H1 (cell line): ENCODE data around the gene UQCC3. TPM values are rescaled to one million over a fixed set of nuclear protein-coding genes. Genes with fewer than 3 reads are reported as not detected.

ENCODE experiments used
- CTCF ChIA-PET: fragments of 300-600 bp; sonication (Branson Sonifier 250); formaldehyde crosslinking; loops from one replicate; lab custom pipeline; 2021; ENCODE audit not compliant: partially characterized antibody; lab: Charles Lee
- POLR2A ChIA-PET: fragments of 300-600 bp; sonication (Branson Sonifier 250); formaldehyde crosslinking; loops from one replicate; lab custom pipeline; 2021; ENCODE audit warnings: inconsistent platforms; ENCODE audit not compliant: partially characterized antibody; lab: Charles Lee
- DNase-seq, 2 experiments: peaks; one replicate each; pipeline versions ENCODE4 v3.0.0 to v3.0.0-alpha.2; 2010 to 2022; ENCODE audit warnings: low spot score in 2 of 2, low read depth in 1 of 2, mixed read lengths in 1 of 2
- FAIRE-seq: peaks from 2 replicates; lab custom pipeline; 2011; peaks lifted over from hg19 to GRCh38; lab: Jason Lieb, UNC
- H2AFZ ChIP-seq: 2 replicates; pipeline ENCODE4 v1.8.1; 2012; ENCODE audit warnings: low read length, inconsistent platforms
- H2AK5ac ChIP-seq: 2 replicates; pipeline ENCODE4 v1.6.1; 2013; ENCODE audit warnings: low read depth, low read length
- H2BK120ac ChIP-seq: replicated peaks from 2 replicates; pipeline ENCODE3; 2013; ENCODE audit warnings: low read depth, low read length, inconsistent platforms
- H2BK12ac ChIP-seq: 2 replicates; pipeline ENCODE4 v1.6.1; 2013; ENCODE audit warnings: low read depth, low read length
- H2BK15ac ChIP-seq: 2 replicates; pipeline ENCODE4 v1.6.1; 2013; ENCODE audit warnings: low read length
- H2BK20ac ChIP-seq: 2 replicates; pipeline ENCODE4 v1.6.1; 2013; ENCODE audit warnings: low read length
- H2BK5ac ChIP-seq: 2 replicates; pipeline ENCODE4 v1.6.1; 2013; ENCODE audit warnings: low read depth, low read length
- H3K14ac ChIP-seq: 2 replicates; pipeline ENCODE4 v1.6.1; 2013; ENCODE audit warnings: inconsistent platforms; ENCODE audit not compliant: insufficient read length
- H3K18ac ChIP-seq: 2 replicates; pipeline ENCODE4 v1.6.1; 2013; ENCODE audit warnings: low read length; ENCODE audit errors: extremely low read depth
- H3K23ac ChIP-seq: 2 replicates; pipeline ENCODE4 v1.6.1; 2013; ENCODE audit warnings: inconsistent platforms; ENCODE audit not compliant: insufficient read length
- H3K23me2 ChIP-seq: 2 replicates; pipeline ENCODE4 v1.6.1; 2013; ENCODE audit warnings: low read depth, low read length
- H3K27ac ChIP-seq: 2 replicates; pipeline ENCODE4 v1.6.1; 2011; ENCODE audit warnings: low read depth, low read length, inconsistent platforms
- H3K27me3 ChIP-seq, 4 experiments: replicated peaks in 1 of 4; 1 replicate in 1 of 4; 2 replicates in 3 of 4; pipeline versions ENCODE4 v1.6.1 to v1.8.1; 2011 to 2013; ENCODE audit warnings: low read length in 3 of 4, mild to moderate bottlenecking in 3 of 4, inconsistent platforms in 2 of 4, mixed read lengths in 2 of 4, moderate library complexity in 1 of 4; ENCODE audit not compliant: control insufficient read depth in 3 of 4, insufficient read depth in 3 of 4; ENCODE audit errors: extremely low read depth in 1 of 4
- H3K36me3 ChIP-seq, 4 experiments: 2 replicates each; pipeline versions ENCODE4 v1.6.1 to v1.8.1; 2011 to 2013; ENCODE audit warnings: mild to moderate bottlenecking in 4 of 4, low read length in 3 of 4, moderate library complexity in 2 of 4, control low read depth in 1 of 4, inconsistent platforms in 1 of 4; ENCODE audit not compliant: insufficient read depth in 4 of 4, control insufficient read depth in 2 of 4
- H3K4ac ChIP-seq: replicated peaks from 2 replicates; pipeline ENCODE3; 2013; ENCODE audit warnings: low read length, low read depth, mixed read lengths, inconsistent platforms; ENCODE audit not compliant: insufficient read length
- H3K4me1 ChIP-seq, 4 experiments: replicated peaks in 1 of 4; 1 replicate in 1 of 4; 2 replicates in 3 of 4; pipeline versions ENCODE4 v1.6.1 to v1.8.1; 2011 to 2013; ENCODE audit warnings: low read length in 3 of 4, inconsistent platforms in 2 of 4, mixed read lengths in 1 of 4; ENCODE audit not compliant: insufficient read depth in 4 of 4, control insufficient read depth in 3 of 4
- H3K4me2 ChIP-seq, 2 experiments: 2 replicates each; pipeline versions ENCODE4 v1.6.1 to v1.8.1; 2011 to 2013; ENCODE audit warnings: low read depth in 2 of 2, low read length in 2 of 2, control low read depth in 1 of 2, inconsistent platforms in 1 of 2, mild to moderate bottlenecking in 1 of 2; ENCODE audit not compliant: insufficient read depth in 1 of 2
- H3K4me3 ChIP-seq, 4 experiments: fragments of 200-600, 300-600 bp in 1 of 4; sonication (generic), shearing (Covaris generic), sonication (Bioruptor Twin) in 1 of 4; 2 replicates each; pipeline versions ENCODE4 v1.5.1 to v1.8.1; 2011 to 2016; ENCODE audit warnings: low read length in 4 of 4, low read depth in 3 of 4, control low read depth in 2 of 4, inconsistent platforms in 2 of 4, mild to moderate bottlenecking in 2 of 4, mixed read lengths in 1 of 4, moderate library complexity in 1 of 4; ENCODE audit not compliant: insufficient read depth in 2 of 4; ENCODE audit errors: extremely low read depth in 1 of 4
- H3K56ac ChIP-seq: replicated peaks from 2 replicates; pipeline ENCODE3; 2013; ENCODE audit warnings: low read depth, mild to moderate bottlenecking, mixed read lengths, low read length, inconsistent platforms; ENCODE audit not compliant: insufficient read length
- H3K79me1 ChIP-seq: 2 replicates; pipeline ENCODE4 v1.6.1; 2013; ENCODE audit warnings: low read depth, low read length, control low read depth
- H3K79me2 ChIP-seq, 2 experiments: 2 replicates each; pipeline versions ENCODE4 v1.6.1 to v1.8.1; 2012 to 2013; ENCODE audit warnings: low read length in 2 of 2, mild to moderate bottlenecking in 2 of 2, inconsistent platforms in 1 of 2; ENCODE audit not compliant: insufficient read depth in 2 of 2, control insufficient read depth in 1 of 2
- H3K9ac ChIP-seq, 4 experiments: replicated peaks in 1 of 4; 1 replicate in 1 of 4; 2 replicates in 3 of 4; pipeline versions ENCODE4 v1.6.1 to v1.8.1; 2011 to 2013; ENCODE audit warnings: low read depth in 3 of 4, low read length in 3 of 4, control low read depth in 2 of 4, mild to moderate bottlenecking in 2 of 4, moderate library complexity in 2 of 4, inconsistent platforms in 1 of 4; ENCODE audit errors: extremely low read depth in 1 of 4
- H3K9me3 ChIP-seq, 2 experiments: 2 replicates each; pipeline versions ENCODE4 v1.6.1 to v1.8.1; 2012 to 2013; ENCODE audit warnings: mild to moderate bottlenecking in 2 of 2, moderate library complexity in 2 of 2, control low read depth in 1 of 2, inconsistent platforms in 1 of 2, low read depth in 1 of 2, low read length in 1 of 2, mixed read lengths in 1 of 2; ENCODE audit not compliant: insufficient read depth in 2 of 2
- H4K20me1 ChIP-seq, 2 experiments: replicated peaks in 1 of 2; 2 replicates each; pipeline versions ENCODE3 to v1.8.1; 2011 to 2013; ENCODE audit warnings: inconsistent platforms in 2 of 2, low read length in 2 of 2, mild to moderate bottlenecking in 1 of 2; ENCODE audit not compliant: insufficient read depth in 2 of 2, control insufficient read depth in 1 of 2
- H4K5ac ChIP-seq: 2 replicates; pipeline ENCODE4 v1.6.1; 2013; ENCODE audit warnings: low read length, low read depth, mixed read lengths, inconsistent platforms; ENCODE audit not compliant: insufficient read length
- H4K8ac ChIP-seq: 2 replicates; pipeline ENCODE4 v1.8.0; 2013; ENCODE audit warnings: mild to moderate bottlenecking, moderate library complexity, low read length, inconsistent platforms; ENCODE audit not compliant: insufficient read depth; ENCODE audit errors: extremely low read depth
- H4K91ac ChIP-seq: replicated peaks from 2 replicates; pipeline ENCODE3; 2013; ENCODE audit warnings: low read length, mixed read lengths, inconsistent platforms; ENCODE audit not compliant: insufficient read length
- ASH2L ChIP-seq: fragments of 200-600, 300-600 bp; sonication (generic); IDR thresholded peaks from one replicate; pipeline ENCODE4 v1.7.1; 2017; ENCODE audit warnings: low read length
- BCL11A ChIP-seq, 2 experiments: IDR thresholded peaks; one replicate each; pipeline ENCODE4 v1.6.1; 2011; ENCODE audit warnings: low read depth in 2 of 2, low read length in 2 of 2, mild to moderate bottlenecking in 2 of 2
- EGR1 ChIP-seq: IDR thresholded peaks from 2 replicates; pipeline ENCODE4 v1.6.1; 2011; ENCODE audit warnings: low read depth, low read length, borderline replicate concordance
- GTF2F1 ChIP-seq: IDR thresholded peaks from 2 replicates; pipeline ENCODE4 v1.6.1; 2012; ENCODE audit warnings: low read depth, low read length, improper control_type of control experiment, borderline replicate concordance
- HDAC2 ChIP-seq, 2 experiments: fragments of 300-600 bp in 1 of 2; sonication (generic) in 1 of 2; IDR thresholded peaks; 2 replicates each; pipeline ENCODE4 v1.6.1; 2011 to 2012; ENCODE audit warnings: low read depth in 2 of 2, low read length in 2 of 2, mild to moderate bottlenecking in 2 of 2, moderate library complexity in 2 of 2, borderline replicate concordance in 1 of 2, inconsistent platforms in 1 of 2
- KDM4A ChIP-seq: IDR thresholded peaks from one replicate; pipeline ENCODE4 v1.7.1; 2012; ENCODE audit warnings: low read depth, mild to moderate bottlenecking, moderate library complexity, low read length, inconsistent platforms; ENCODE audit not compliant: severe bottlenecking
- SIN3A ChIP-seq, 2 experiments: IDR thresholded peaks in 1 of 2; conservative IDR thresholded peaks in 1 of 2; 2 replicates each; pipeline ENCODE4 v1.6.1; 2011 to 2012; ENCODE audit warnings: low read length in 2 of 2, improper control_type of control experiment in 1 of 2, low read depth in 1 of 2, mild to moderate bottlenecking in 1 of 2
- SP4 ChIP-seq: IDR thresholded peaks from 2 replicates; pipeline ENCODE4 v1.6.1; 2012; ENCODE audit warnings: low read length, inconsistent platforms
- WGBS, 2 experiments: shearing (Covaris generic) in 1 of 2; methylation state at CpG; one replicate each; pipeline versions ENCODE4 v1.1.6 to v1.1.7; 2013 to 2015; ENCODE audit warnings: low lambda C conversion rate in 2 of 2, mixed read lengths in 2 of 2, inconsistent platforms in 1 of 2, low coverage in 1 of 2, missing lambda C conversion rate in 1 of 2; ENCODE audit not compliant: insufficient replicate concordance in 2 of 2, insufficient coverage in 1 of 2, insufficient read length in 1 of 2; ENCODE audit errors: extremely low coverage in 1 of 2, missing lambda C conversion rate in 1 of 2; 5-methylcytosine and 5-hydroxymethylcytosine counted together
- polyA plus RNA-seq, 7 experiments: library from polyadenylated mRNA; depleted of rRNA in 3 of 7; stranded (reverse) in 5 of 7; unstranded in 2 of 7; fragments of >200 nt in 5 of 7; fragments of 200-250 nt in 2 of 7; gene quantifications; 1 replicate in 5 of 7; 2 replicates in 1 of 7; 4 replicates in 1 of 7; pipeline versions ENCODE4 v1.2.1 to v1.2.3, GENCODE V29; 2011 to 2013; ENCODE audit warnings: missing spikeins in 2 of 7, mixed read lengths in 2 of 7
- total RNA-seq: library from RNA; stranded (reverse); fragmentation: NEBNext Ultra II Directional; extraction: Animal tissue kit (Norgen Biotek cat#: 25700); gene quantifications from 2 replicates; pipeline ENCODE4 v1.2.1, GENCODE V29; 2021
- TF ChIP-seq, protein P1 (sequence below): IDR thresholded peaks from 2 replicates; pipeline ENCODE4 v1.6.1; 2011; ENCODE audit warnings: low read length, improper control_type of control experiment

UQCC3 gene
- total and polyA plus RNA-seq, 2 of the 8 experiments (the other 6 are each of a cell fraction or from before 2014, with no cell fraction given): 14.2 to 15.7 TPM

DNA sequence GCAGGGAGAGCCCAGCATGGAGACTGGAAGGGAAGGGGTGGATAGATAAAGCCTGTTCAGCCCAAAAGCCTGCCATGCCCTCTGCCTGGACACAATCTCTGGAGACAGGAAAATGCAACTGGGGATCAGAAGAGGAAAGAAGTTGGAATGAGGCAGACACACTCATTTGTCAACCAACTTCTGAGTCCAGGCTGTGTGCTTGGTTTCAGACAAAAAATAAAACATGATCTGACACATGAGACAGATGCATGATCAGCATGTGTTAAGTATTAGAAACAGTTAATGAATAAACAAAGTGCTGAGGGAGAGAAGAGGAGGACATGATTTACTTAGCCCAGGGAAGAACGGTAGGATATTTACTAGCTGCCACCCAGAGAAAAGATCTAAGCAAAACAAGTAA lies 17.0 kb downstream of the UQCC3 start:
- ChIA-PET POLR2A (interaction anchor here (0.7 to 61.4 kb wide), 4 partner anchors 18 to 296 kb away, joined by 3 to 2041 read pairs (median 10); partner anchors contain the start of genes BSCL2, C11orf98, CSKMT and GANAB), CTCF (interaction anchor here (0.6 to 4.8 kb wide), 6 partner anchors 11 to 293 kb away, joined by 3 to 35 read pairs (median 4); partner anchors contain the start of genes BSCL2, GNG3, LBHD1 and UQCC3)
- Histone ChIP-seq H3K9ac (no peak overlapping the region), H3K27me3 (no peaks in the 10 kb centered on the region), H2AK5ac (no peak overlapping the region), H3K36me3 (peaks cover 10 to 27% (median 24%) of the 10 kb centered on the region in 4 experiments; a peak in 6 of 8 replicates), H3K27ac (no peak overlapping the region), H3K9me3 (no peaks in the 10 kb centered on the region), H2BK120ac (no peak overlapping the region), H4K8ac (peak overlapping the region; percentile 88; the same call in 1 of the 2 replicates), H2BK5ac (no peak overlapping the region), H3K14ac (no peak overlapping the region), H3K79me1 (no peaks in the 10 kb centered on the region), H3K79me2 (no peaks in the 10 kb centered on the region), H2AFZ (no peak overlapping the region), H3K56ac (no peak overlapping the region), H2BK20ac (no peak overlapping the region), H3K4me1 (peaks cover 0 to 4% (median 0%) of the 10 kb centered on the region in 4 experiments; a peak in 2 of 7 replicates), H3K23ac (no peak overlapping the region), H4K5ac (no peak overlapping the region), H4K91ac (no peak overlapping the region), H3K18ac (no peak overlapping the region), H4K20me1 (peaks cover 0 to 6% of the 10 kb centered on the region in 2 experiments), H3K4me2 (peak overlapping the region in 1 of 2 experiments; percentile 1; a peak in 1 of 4 replicates), H3K23me2 (no peaks in the 10 kb centered on the region), H2BK15ac (no peak overlapping the region), H2BK12ac (no peak overlapping the region), H3K4ac (no peak overlapping the region), H3K4me3 (no peak overlapping the region)
- DNase-seq (no peak), FAIRE-seq (no peak)
- 100% methylated on average over 1 of the region's 1 CpG; no CpG with 5 or more reads in 1 of the 2 experiments for WGBS, 2 experiments
- TF ChIP-seq ASH2L (no peak), EGR1 (no peak), GTF2F1 (no peak), KDM4A (no peak), HDAC2 (IDR thresholded peaks at IDR 0.05; ENCODE audit: borderline replicate concordance in 1 of 2, low read depth in 2 of 2, low read length in 2 of 2) (no peak), SP4 (no peak), SIN3A (conservative IDR thresholded peaks at IDR 0.05 in 1 of 2, IDR thresholded peaks at IDR 0.05 in 1 of 2; ENCODE audit: low read depth in 1 of 2, low read length in 2 of 2) (no peak), BCL11A (IDR thresholded peaks at IDR 0.05; ENCODE audit: low read depth in 2 of 2, low read length in 2 of 2) (no peak)
- TF ChIP-seq, protein P1, sequence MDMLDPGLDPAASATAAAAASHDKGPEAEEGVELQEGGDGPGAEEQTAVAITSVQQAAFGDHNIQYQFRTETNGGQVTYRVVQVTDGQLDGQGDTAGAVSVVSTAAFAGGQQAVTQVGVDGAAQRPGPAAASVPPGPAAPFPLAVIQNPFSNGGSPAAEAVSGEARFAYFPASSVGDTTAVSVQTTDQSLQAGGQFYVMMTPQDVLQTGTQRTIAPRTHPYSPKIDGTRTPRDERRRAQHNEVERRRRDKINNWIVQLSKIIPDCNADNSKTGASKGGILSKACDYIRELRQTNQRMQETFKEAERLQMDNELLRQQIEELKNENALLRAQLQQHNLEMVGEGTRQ: no peak
